Liver (tissue), 9 donors: ENCODE results near the gene CPLX1. TPM values are rescaled to one million over a fixed set of nuclear protein-coding genes. Genes with fewer than 3 reads are reported as not detected.

Experiments used
- DNase-seq: peaks from one replicate; pipeline ENCODE4 v3.0.0-alpha.2; 2017; ENCODE audit warnings: low spot score
- H3K27ac ChIP-seq, 2 donors: one replicate each; pipeline ENCODE4 v1.7.0; 2013; ENCODE audit warnings: inconsistent platforms in 2 of 2, low read length in 2 of 2, control low read depth in 1 of 2, low read depth in 1 of 2, mild to moderate bottlenecking in 1 of 2
- H3K27me3 ChIP-seq, 4 donors: one replicate each; pipeline versions ENCODE4 v1.6.1 to v1.7.0; 2013; ENCODE audit warnings: low read length in 3 of 4, inconsistent platforms in 1 of 4, mild to moderate bottlenecking in 1 of 4, moderate library complexity in 1 of 4; ENCODE audit not compliant: control insufficient read depth in 4 of 4, insufficient read depth in 4 of 4
- H3K36me3 ChIP-seq, 4 donors: one replicate each; pipeline versions ENCODE4 v1.6.1 to v1.7.0; 2013; ENCODE audit warnings: low read length in 3 of 4, mild to moderate bottlenecking in 3 of 4, low read depth in 1 of 4, moderate library complexity in 1 of 4; ENCODE audit not compliant: control insufficient read depth in 4 of 4, insufficient read depth in 3 of 4
- H3K4me1 ChIP-seq, 4 donors: one replicate each; pipeline versions ENCODE4 v1.6.1 to v1.7.0; 2013; ENCODE audit warnings: low read length in 3 of 4, mild to moderate bottlenecking in 3 of 4, moderate library complexity in 1 of 4; ENCODE audit not compliant: control insufficient read depth in 4 of 4, insufficient read depth in 4 of 4
- H3K4me3 ChIP-seq, 3 donors: one replicate each; pipeline versions ENCODE4 v1.6.1 to v1.7.0; 2013; ENCODE audit warnings: low read length in 3 of 3, control low read depth in 1 of 3, low read depth in 1 of 3, mild to moderate bottlenecking in 1 of 3
- H3K9ac ChIP-seq, 2 donors: one replicate each; pipeline ENCODE4 v1.7.0; 2013; ENCODE audit warnings: low read length in 2 of 2, mild to moderate bottlenecking in 2 of 2, moderate library complexity in 2 of 2, control low read depth in 1 of 2, low read depth in 1 of 2
- H3K9me3 ChIP-seq, 4 donors: one replicate each; pipeline versions ENCODE4 v1.6.1 to v1.7.0; 2013; ENCODE audit warnings: low read length in 3 of 4; ENCODE audit not compliant: control insufficient read depth in 4 of 4
- EGR1 ChIP-seq, 2 donors: IDR thresholded peaks; 2 replicates each; pipeline ENCODE4 v1.6.1; 2016 to 2018; ENCODE audit warnings: antibody characterized with exemption in 2 of 2, low read depth in 2 of 2
- FOXA1 ChIP-seq: IDR thresholded peaks from 2 replicates; pipeline ENCODE4 v1.6.1; 2016; ENCODE audit warnings: antibody characterized with exemption
- FOXA2 ChIP-seq: IDR thresholded peaks from 2 replicates; pipeline ENCODE4 v1.6.1; 2016; ENCODE audit warnings: antibody characterized with exemption
- GABPA ChIP-seq, 2 donors: IDR thresholded peaks in 1 of 2; conservative IDR thresholded peaks in 1 of 2; 2 replicates each; pipeline ENCODE4 v1.6.1; 2016; ENCODE audit warnings: antibody characterized with exemption in 2 of 2, mild to moderate bottlenecking in 1 of 2, moderate library complexity in 1 of 2
- HNF4A ChIP-seq, 2 donors: conservative IDR thresholded peaks; 2 replicates each; pipeline ENCODE4 v1.6.1; 2016; ENCODE audit warnings: antibody characterized with exemption in 2 of 2, mild to moderate bottlenecking in 2 of 2
- NR2F2 ChIP-seq: IDR thresholded peaks from 2 replicates; pipeline ENCODE4 v1.6.1; 2016; ENCODE audit warnings: antibody characterized with exemption
- RAD21 ChIP-seq, 2 donors: IDR thresholded peaks; 2 replicates each; pipeline ENCODE4 v1.6.1; 2016; ENCODE audit warnings: antibody characterized with exemption in 2 of 2, mild to moderate bottlenecking in 2 of 2
- SP1 ChIP-seq: IDR thresholded peaks from 2 replicates; pipeline ENCODE4 v1.6.1; 2018; ENCODE audit warnings: antibody characterized with exemption, mild to moderate bottlenecking
- YY1 ChIP-seq: IDR thresholded peaks from 2 replicates; pipeline ENCODE4 v1.6.1; 2016; ENCODE audit warnings: antibody characterized with exemption, mild to moderate bottlenecking
- WGBS: extraction: QIAGEN DNeasy Blood & Tissue Kit; methylation state at CpG from one replicate; pipeline ENCODE4 v1.1.7; 2013; 5-methylcytosine and 5-hydroxymethylcytosine counted together
- polyA plus RNA-seq, 2 donors: library from polyadenylated mRNA; stranded (reverse) in 1 of 2; unstranded in 1 of 2; fragments of 200-250 nt in 1 of 2; fragments of >200 nt in 1 of 2; fragmentation: Nextera tagmentation in 1 of 2; extraction: Ambion mirVana in 1 of 2; gene quantifications; one replicate each; pipeline versions ENCODE4 v1.2.1 to v1.2.3, GENCODE V29; 2013 to 2015
- total RNA-seq, 2 donors: library from RNA; depleted of rRNA; stranded (reverse); fragments of >200 nt; gene quantifications; one replicate each; pipeline ENCODE4 v1.2.3, GENCODE V29; 2014
- TF ChIP-seq, protein P1 (sequence below): IDR thresholded peaks from 2 replicates; pipeline ENCODE4 v1.6.1; 2016; ENCODE audit warnings: antibody characterized with exemption
- TF ChIP-seq, protein P2 (sequence below): IDR thresholded peaks from 2 replicates; pipeline ENCODE4 v1.6.1; 2016; ENCODE audit warnings: antibody characterized with exemption
- TF ChIP-seq, protein P3 (sequence below): IDR thresholded peaks from 2 replicates; pipeline ENCODE4 v1.6.1; 2016; ENCODE audit warnings: antibody characterized with exemption, mild to moderate bottlenecking
- TF ChIP-seq, protein P4 (sequence below): fragments of 150-350 bp; IDR thresholded peaks from 2 replicates; pipeline ENCODE4 v1.5.1; 2017; ENCODE audit warnings: improper control_type of control experiment, low read depth, low read length; ENCODE audit not compliant: missing input control
- TF ChIP-seq, protein P5 (sequence below): IDR thresholded peaks from 2 replicates; pipeline ENCODE4 v1.6.1; 2016; ENCODE audit warnings: antibody characterized with exemption
- donor health status: healthy.
- donor health status: healthy.
- donor health status: healthy.
- donor health status: healthy.
- donor health status: healthy.

Gene CPLX1
- total and polyA plus RNA-seq, 4 donors, result 0.14 to 2.8 (median 0.80) TPM

DNA sequence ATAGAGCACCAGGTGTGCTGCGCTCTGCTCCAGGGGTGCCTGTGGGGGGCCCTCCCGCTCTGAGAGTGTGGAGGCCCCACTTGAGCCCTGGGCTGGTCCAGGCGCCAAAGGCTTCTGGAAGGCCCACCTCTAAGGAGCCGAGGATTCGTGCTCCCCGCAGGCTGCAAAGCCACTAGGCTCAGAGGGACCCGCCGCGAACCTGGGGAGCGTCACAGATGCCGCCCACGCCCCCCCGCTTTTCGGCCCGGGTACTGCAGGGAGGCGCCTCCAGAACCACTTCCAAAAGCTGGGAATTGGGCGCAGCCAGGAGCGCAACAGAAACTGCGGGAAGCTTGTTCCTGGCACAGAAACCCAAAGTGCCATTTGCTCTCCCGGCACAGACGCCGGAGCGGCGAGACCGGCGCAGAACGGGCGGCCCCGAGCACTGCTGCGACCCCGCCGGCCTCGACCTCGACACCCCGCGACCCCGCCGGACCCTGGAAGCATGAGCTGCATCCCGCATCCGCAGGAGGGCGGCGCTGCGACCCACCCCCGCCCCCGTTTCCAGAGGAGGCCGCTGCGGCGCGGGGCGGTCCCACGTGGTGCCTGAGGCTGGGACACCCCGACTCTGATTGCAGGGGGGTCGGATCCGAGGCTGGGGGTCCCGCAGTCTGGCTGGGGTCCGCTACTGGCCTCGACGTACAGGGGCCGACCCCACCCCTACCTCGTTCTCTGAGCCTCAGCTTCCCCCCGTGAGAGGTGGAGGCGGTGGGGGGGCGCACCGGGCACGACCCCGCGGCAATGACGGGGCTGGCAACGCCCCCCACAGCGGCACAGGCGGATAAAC, 30.8 kb downstream of the CPLX1 start:
- 7% methylated on average over 71 of the region's 71 CpGs for WGBS
- Histone ChIP-seq H3K27ac (no peak overlapping the region), H3K36me3 (no peaks in the 10 kb centered on the region), H3K4me1 (peaks cover 9 to 21% (median 15%) of the 10 kb centered on the region in 4 donors), H3K4me3 (peak overlapping the region in 1 of 3 donors; percentile 34), H3K9me3 (no peaks in the 10 kb centered on the region), H3K9ac (no peak overlapping the region), H3K27me3 (peaks cover 0 to 7% (median 0%) of the 10 kb centered on the region in 4 donors)
- no peak for DNase-seq
- TF ChIP-seq, protein P1, sequence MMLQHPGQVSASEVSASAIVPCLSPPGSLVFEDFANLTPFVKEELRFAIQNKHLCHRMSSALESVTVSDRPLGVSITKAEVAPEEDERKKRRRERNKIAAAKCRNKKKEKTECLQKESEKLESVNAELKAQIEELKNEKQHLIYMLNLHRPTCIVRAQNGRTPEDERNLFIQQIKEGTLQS, result no peak
- no peak for TF ChIP-seq HNF4A (conservative IDR thresholded peaks at IDR 0.05)
- TF ChIP-seq, protein P2, sequence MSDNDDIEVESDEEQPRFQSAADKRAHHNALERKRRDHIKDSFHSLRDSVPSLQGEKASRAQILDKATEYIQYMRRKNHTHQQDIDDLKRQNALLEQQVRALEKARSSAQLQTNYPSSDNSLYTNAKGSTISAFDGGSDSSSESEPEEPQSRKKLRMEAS, result no peak
- no peak for TF ChIP-seq RAD21 (IDR thresholded peaks at IDR 0.05)
- TF ChIP-seq, protein P3, sequence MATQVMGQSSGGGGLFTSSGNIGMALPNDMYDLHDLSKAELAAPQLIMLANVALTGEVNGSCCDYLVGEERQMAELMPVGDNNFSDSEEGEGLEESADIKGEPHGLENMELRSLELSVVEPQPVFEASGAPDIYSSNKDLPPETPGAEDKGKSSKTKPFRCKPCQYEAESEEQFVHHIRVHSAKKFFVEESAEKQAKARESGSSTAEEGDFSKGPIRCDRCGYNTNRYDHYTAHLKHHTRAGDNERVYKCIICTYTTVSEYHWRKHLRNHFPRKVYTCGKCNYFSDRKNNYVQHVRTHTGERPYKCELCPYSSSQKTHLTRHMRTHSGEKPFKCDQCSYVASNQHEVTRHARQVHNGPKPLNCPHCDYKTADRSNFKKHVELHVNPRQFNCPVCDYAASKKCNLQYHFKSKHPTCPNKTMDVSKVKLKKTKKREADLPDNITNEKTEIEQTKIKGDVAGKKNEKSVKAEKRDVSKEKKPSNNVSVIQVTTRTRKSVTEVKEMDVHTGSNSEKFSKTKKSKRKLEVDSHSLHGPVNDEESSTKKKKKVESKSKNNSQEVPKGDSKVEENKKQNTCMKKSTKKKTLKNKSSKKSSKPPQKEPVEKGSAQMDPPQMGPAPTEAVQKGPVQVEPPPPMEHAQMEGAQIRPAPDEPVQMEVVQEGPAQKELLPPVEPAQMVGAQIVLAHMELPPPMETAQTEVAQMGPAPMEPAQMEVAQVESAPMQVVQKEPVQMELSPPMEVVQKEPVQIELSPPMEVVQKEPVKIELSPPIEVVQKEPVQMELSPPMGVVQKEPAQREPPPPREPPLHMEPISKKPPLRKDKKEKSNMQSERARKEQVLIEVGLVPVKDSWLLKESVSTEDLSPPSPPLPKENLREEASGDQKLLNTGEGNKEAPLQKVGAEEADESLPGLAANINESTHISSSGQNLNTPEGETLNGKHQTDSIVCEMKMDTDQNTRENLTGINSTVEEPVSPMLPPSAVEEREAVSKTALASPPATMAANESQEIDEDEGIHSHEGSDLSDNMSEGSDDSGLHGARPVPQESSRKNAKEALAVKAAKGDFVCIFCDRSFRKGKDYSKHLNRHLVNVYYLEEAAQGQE, result no peak
- TF ChIP-seq EGR1 (IDR thresholded peaks at IDR 0.05; ENCODE audit: low read depth in 2 of 2), result no peak
- TF ChIP-seq, protein P4, sequence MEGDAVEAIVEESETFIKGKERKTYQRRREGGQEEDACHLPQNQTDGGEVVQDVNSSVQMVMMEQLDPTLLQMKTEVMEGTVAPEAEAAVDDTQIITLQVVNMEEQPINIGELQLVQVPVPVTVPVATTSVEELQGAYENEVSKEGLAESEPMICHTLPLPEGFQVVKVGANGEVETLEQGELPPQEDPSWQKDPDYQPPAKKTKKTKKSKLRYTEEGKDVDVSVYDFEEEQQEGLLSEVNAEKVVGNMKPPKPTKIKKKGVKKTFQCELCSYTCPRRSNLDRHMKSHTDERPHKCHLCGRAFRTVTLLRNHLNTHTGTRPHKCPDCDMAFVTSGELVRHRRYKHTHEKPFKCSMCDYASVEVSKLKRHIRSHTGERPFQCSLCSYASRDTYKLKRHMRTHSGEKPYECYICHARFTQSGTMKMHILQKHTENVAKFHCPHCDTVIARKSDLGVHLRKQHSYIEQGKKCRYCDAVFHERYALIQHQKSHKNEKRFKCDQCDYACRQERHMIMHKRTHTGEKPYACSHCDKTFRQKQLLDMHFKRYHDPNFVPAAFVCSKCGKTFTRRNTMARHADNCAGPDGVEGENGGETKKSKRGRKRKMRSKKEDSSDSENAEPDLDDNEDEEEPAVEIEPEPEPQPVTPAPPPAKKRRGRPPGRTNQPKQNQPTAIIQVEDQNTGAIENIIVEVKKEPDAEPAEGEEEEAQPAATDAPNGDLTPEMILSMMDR, result no peak
- TF ChIP-seq NR2F2, result no peak
- no peak for TF ChIP-seq SP1
- TF ChIP-seq GABPA (IDR thresholded peaks at IDR 0.05 in 1 of 2, conservative IDR thresholded peaks at IDR 0.05 in 1 of 2), result no peak
- TF ChIP-seq FOXA2, result no peak
- no peak for TF ChIP-seq YY1
- no peak for TF ChIP-seq FOXA1
- TF ChIP-seq, protein P5, sequence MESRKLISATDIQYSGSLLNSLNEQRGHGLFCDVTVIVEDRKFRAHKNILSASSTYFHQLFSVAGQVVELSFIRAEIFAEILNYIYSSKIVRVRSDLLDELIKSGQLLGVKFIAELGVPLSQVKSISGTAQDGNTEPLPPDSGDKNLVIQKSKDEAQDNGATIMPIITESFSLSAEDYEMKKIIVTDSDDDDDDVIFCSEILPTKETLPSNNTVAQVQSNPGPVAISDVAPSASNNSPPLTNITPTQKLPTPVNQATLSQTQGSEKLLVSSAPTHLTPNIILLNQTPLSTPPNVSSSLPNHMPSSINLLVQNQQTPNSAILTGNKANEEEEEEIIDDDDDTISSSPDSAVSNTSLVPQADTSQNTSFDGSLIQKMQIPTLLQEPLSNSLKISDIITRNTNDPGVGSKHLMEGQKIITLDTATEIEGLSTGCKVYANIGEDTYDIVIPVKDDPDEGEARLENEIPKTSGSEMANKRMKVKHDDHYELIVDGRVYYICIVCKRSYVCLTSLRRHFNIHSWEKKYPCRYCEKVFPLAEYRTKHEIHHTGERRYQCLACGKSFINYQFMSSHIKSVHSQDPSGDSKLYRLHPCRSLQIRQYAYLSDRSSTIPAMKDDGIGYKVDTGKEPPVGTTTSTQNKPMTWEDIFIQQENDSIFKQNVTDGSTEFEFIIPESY, result no peak
